NCI-H82 treated with DMSO at 0.1 percent for 48 hours (cell line): Measurements from ENCODE around the gene ZNF503.

Experiments used
- DNase-seq: peaks from one replicate; lab custom pipeline; 2025; ENCODE audit not compliant: unreplicated experiment; lab: John Stamatoyannopoulos, UW

Gene ZNF503

GRCh38 chr10:75358132-75358531, 43.4 kb downstream of the ZNF503 start:
- no peak for DNase-seq

GRCh38 chr10:75357500-75357899, 44.1 kb downstream of the ZNF503 start:
- DNase-seq = no peak

- DNase-seq = no peak
Measured at GRCh38 chr10:75356484-75356883, 45.1 kb downstream of the ZNF503 start.

GRCh38 chr10:75355706-75356105, 45.9 kb downstream of the ZNF503 start:
- no peak for DNase-seq

GRCh38 chr10:75353183-75353582, 48.4 kb downstream of the ZNF503 start:
- DNase-seq = no peak

GRCh38 chr10:75352650-75353049, 48.9 kb downstream of the ZNF503 start:
- no peak for DNase-seq

GRCh38 chr10:75351637-75352036, 49.9 kb downstream of the ZNF503 start:
- DNase-seq = no peak

GRCh38 chr10:75350791-75351190, 50.8 kb downstream of the ZNF503 start:
- DNase-seq = no peak
